ENCODE results near the gene GATA1.

The GATA1 gene

DNA sequence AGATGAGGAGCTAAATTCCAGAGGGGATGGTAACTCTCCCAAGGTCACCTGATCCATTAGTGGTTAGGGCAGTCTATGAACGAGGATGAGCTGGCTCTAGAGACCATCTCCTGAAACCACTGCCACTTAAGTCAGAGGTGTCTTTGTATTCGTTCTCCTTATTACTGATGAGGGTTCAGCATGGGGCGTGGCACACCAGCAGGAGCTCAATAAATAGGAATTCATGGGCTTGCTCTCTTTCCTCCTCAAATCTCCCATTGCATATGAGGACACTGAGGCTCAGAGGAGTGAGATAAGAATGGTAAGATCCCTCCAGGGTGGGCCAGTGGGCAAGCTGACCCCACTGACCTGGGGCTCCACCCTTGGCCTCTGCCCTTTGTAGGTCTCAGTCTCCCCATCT is 1.7 kb upstream of the GATA1 start:
- DNase-seq (ENCODE audit: insufficient read length, low spot score) (no peak), FAIRE-seq (no peak)

- DNase-seq (ENCODE audit: insufficient read length, low spot score), result no peak
- no peak for FAIRE-seq
Measured at GRCh38 chrX:48785186-48785539, 1.2 kb upstream of the GATA1 start.

DNA sequence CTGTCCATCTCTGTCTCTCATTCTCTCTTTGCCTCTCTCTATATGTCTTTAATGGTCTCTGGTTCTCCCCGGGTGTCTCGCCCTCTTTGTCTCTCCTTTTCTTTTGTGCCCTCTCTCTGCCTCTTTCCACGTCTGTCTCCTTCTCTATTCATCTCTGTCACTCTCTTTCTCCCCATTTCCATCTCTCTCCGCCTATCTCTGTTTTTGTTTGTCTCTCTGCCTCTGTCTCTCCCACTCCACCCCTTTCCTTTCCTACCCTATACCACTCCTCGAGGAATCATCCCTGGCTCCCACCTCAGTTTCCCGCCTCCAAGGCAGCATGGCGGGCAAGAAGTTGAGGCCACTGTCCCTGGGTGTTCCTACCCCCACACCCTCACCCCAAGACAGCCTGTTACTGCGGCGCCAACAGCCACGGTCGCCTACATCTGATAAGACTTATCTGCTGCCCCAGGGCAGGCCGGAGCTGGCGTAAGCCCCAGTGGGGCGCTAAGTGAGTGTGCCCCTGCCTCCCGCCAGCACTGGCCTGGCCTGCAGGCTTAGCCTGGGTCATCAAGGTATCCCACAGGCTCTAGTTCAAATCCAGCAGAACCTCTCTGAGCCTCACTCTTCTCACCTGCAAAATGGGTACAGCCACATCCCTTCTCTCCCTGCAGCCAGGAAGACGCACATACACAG is 713 bp upstream of the GATA1 start:
- FAIRE-seq (no peak), DNase-seq (ENCODE audit: insufficient read length, low spot score) (no peak)

GRCh38 chrX:48786825-48787504 is 575 bp downstream of the GATA1 start:
- DNase-seq (ENCODE audit: insufficient read length, low spot score) (no peak), FAIRE-seq (no peak)

- FAIRE-seq, result no peak
- no peak for DNase-seq (ENCODE audit: insufficient read length, low spot score)
Measured at GRCh38 chrX:48787505-48788443, 1.4 kb downstream of the GATA1 start.

- no peak for FAIRE-seq
- no peak for DNase-seq (ENCODE audit: insufficient read length, low spot score)
Measured at GRCh38 chrX:48789366-48790220, 3.2 kb downstream of the GATA1 start.

DNA sequence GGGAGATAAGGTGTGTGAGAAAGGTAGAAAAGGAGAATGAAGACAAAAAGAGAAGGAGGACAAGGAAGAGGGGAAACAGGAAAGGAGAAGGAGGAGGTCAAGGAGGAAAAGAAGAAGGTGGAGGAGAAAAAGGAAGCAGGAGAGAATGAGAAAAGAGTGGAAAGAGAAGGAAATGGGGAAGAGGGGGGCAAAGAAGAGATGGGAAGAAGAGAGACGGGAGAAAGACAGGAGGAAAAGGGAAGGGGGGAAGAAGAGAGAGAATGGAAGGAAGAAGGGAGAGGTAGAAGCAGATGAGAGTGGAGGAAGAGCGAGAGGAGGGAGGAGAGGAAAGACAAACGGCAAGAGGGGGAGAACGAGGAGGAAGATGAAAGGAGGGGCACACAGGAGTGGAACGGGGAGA is 4.1 kb downstream of the GATA1 start:
- no peak for FAIRE-seq
- DNase-seq (ENCODE audit: insufficient read length, low spot score), result no peak

DNA sequence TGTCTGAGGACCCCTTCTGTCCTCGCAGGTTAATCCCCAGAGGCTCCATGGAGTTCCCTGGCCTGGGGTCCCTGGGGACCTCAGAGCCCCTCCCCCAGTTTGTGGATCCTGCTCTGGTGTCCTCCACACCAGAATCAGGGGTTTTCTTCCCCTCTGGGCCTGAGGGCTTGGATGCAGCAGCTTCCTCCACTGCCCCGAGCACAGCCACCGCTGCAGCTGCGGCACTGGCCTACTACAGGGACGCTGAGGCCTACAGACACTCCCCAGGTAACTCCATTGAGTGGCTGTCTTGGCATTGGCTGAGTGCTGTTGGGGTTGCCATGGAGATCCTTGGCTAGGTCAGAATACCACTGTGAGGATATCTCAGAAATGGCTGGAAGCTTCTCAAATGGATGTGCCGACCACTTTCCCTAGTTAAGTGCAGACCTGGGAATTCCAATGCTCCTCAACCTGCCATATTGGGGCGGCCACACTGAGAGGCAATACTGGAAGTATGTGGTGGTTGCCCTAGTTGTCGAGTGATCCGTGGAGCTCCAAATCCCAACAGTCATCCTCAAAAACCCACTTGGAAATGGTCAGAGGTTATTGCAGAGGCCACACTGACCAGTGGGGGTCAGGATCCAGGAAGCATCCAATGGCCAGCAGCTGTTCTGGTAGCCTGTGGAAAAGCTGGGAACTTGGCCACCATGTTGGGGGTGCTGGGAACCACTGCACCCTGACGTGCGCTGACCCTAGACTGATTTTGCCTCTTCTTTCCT is 4.9 kb downstream of the GATA1 start:
- DNase-seq (ENCODE audit: insufficient read length, low spot score) (no peak), FAIRE-seq (peak; percentile 35)

- no peak for FAIRE-seq
Measured at GRCh38 chrX:48792219-48792618, 5.8 kb downstream of the GATA1 start.

GRCh38 chrX:48793935-48794334 is 7.5 kb downstream of the GATA1 start:
- FAIRE-seq, result no peak

More at GRCh38 chrX:48792219-48792618, 5.8 kb downstream of the GATA1 start:
- no peak for DNase-seq (ENCODE audit: insufficient read length, low spot score)

DNA sequence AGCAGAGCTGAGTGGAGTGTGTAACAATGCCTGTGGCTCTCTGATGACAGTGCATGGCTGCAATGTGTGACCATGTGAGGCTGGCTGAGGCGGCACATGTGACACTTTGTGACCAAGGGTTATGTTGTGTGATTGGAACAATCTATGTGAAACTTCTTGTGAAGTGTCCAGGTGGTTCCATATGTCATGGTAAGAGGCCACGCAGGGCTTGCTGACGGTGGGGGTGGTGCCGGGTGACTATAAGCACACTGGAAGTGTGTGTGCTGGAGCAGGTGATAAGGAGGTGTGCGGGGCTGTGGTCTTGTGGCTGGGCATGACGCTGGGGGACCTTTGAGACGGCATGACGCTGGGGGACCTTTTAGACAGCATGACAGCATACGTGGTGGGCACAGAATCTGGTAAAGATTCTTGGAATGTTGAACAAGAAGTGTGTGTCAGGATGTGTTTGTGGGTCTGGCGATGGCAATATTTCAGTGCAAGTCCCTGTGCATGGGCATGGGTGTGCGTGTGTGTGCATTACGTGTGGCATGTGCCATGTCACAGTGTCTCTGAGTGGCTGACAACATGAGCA is 8.0 kb downstream of the GATA1 start:
- no peak for DNase-seq (ENCODE audit: insufficient read length, low spot score)
- no peak for FAIRE-seq

More at GRCh38 chrX:48793935-48794334, 7.5 kb downstream of the GATA1 start:
- DNase-seq (ENCODE audit: insufficient read length, low spot score), result no peak

GRCh38 chrX:48794911-48795515 is 8.6 kb downstream of the GATA1 start:
- FAIRE-seq, result no peak
- no peak for DNase-seq (ENCODE audit: insufficient read length, low spot score)

- no peak for FAIRE-seq
- DNase-seq (ENCODE audit: insufficient read length, low spot score), result no peak
Measured at GRCh38 chrX:48798318-48798717, 11.9 kb downstream of the GATA1 start.

GRCh38 chrX:48800574-48801279 is 14.3 kb downstream of the GATA1 start:
- FAIRE-seq (no peak), DNase-seq (ENCODE audit: insufficient read length, low spot score) (no peak)

GRCh38 chrX:48801280-48802088 is 15.1 kb downstream of the GATA1 start, which contains the start of gene HDAC6:
HDAC6 (plus strand) TSS chrX:48802067; CDS start chrX:48802693, 626 bp downstream.
- DNase-seq (ENCODE audit: insufficient read length, low spot score) (peak; percentile 61), FAIRE-seq (peak; percentile 96)

GRCh38 chrX:48802089-48802904 is 15.9 kb downstream of the GATA1 start:
- peak; percentile 64 for FAIRE-seq
- peak; percentile 35 for DNase-seq (ENCODE audit: insufficient read length, low spot score)

- DNase-seq (ENCODE audit: insufficient read length, low spot score), result no peak
- no peak for FAIRE-seq
Measured at GRCh38 chrX:48802905-48803200, 16.5 kb downstream of the GATA1 start.

Data from GM19239 (cell line).